HG02970 (cell line): ENCODE results near the gene SUFU.
A peak's percentile ranks its signal among the peaks of the same experiment; 100 is the strongest.

Experiments
- ATAC-seq: cut with Tn5 transposase; IDR thresholded peaks from one replicate; pipeline ENCODE4 v1.9.1; 2021; ENCODE audit warnings: mild to moderate bottlenecking, moderate library complexity, moderate number of reproducible peaks; ENCODE audit not compliant: unreplicated experiment, low FRiP score

Gene SUFU

GRCh38 chr10:102631525-102632393, 128.0 kb downstream of the SUFU start:
- ATAC-seq, result no peak

- no peak for ATAC-seq
These were observed 128.8 kb downstream of the SUFU start for GRCh38 chr10:102632394-102633111.

GRCh38 chr10:102633287-102633686, 129.5 kb downstream of the SUFU start:
- ATAC-seq, result no peak

GRCh38 chr10:102633848-102634247, 130.1 kb downstream of the SUFU start:
- ATAC-seq, result no peak

GRCh38 chr10:102634686-102635085, 130.9 kb downstream of the SUFU start:
- ATAC-seq, result no peak

GRCh38 chr10:102635377-102635776, 131.6 kb downstream of the SUFU start:
- no peak for ATAC-seq

- no peak for ATAC-seq
These were observed 135.8 kb downstream of the SUFU start for GRCh38 chr10:102639537-102639936.

GRCh38 chr10:102641402-102641801, 137.6 kb downstream of the SUFU start:
- no peak for ATAC-seq

- peak; percentile 46 for ATAC-seq
These were observed 138.3 kb downstream of the SUFU start for GRCh38 chr10:102641880-102642735.

GRCh38 chr10:102642736-102643335, 139.1 kb downstream of the SUFU start:
- no peak for ATAC-seq

GRCh38 chr10:102643336-102644065, 139.7 kb downstream of the SUFU start:
- no peak for ATAC-seq

- no peak for ATAC-seq
These were observed 140.4 kb downstream of the SUFU start, which contains the start of gene TRIM8 for GRCh38 chr10:102644066-102644645. TRIM8 (plus strand) TSS chr10:102644479; CDS start chr10:102644618, 139 bp downstream.

- ATAC-seq, result no peak
These were observed 141.0 kb downstream of the SUFU start for GRCh38 chr10:102644646-102645387.

GRCh38 chr10:102645388-102645740, 141.6 kb downstream of the SUFU start:
- ATAC-seq, result no peak

- ATAC-seq, result peak; percentile 28
These were observed 142.2 kb downstream of the SUFU start for GRCh38 chr10:102645741-102646609.

- ATAC-seq, result no peak
These were observed 143.1 kb downstream of the SUFU start for GRCh38 chr10:102646610-102647442.
